Measurements from ENCODE around the gene CCDC167.

The CCDC167 gene

DNA sequence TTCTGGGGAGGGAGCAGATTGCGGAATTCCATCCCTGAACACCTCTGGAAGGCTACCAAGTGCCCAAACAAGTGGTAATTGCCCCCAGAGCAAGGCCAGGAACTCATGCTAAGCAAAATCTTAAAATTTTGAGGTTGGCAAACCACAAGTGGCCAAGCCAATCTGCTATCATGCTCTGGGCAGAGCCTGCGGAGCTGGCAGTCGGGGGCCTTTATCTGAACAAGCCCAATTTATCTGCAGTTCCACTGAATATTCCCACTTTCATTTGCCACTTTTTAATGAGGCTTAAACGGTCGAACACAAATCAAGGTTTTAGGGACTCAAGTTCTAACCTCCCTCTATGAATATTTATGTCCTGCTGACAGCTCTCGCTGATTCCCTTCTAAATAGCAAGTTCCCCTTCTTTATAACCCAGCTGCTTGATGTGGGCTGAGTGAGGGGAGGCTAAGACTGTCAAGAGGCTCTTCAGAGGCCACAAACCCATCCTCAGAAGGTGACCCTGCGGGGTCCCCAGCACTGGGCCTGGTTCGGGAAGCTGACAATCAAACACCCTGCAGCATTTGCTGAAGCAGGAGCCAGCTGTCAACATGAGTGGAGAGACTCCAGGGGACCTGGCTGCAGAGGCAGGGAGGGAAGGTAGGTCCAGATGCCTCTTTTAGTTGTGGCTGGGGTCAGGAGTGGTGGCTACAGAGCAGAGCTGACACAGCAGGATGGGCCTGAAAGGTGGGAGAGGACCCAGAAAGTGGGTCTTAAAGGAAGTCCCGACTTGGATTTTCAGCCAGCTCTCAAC, 11.9 kb downstream of the CCDC167 start:
- no peak for DNase-seq

DNA sequence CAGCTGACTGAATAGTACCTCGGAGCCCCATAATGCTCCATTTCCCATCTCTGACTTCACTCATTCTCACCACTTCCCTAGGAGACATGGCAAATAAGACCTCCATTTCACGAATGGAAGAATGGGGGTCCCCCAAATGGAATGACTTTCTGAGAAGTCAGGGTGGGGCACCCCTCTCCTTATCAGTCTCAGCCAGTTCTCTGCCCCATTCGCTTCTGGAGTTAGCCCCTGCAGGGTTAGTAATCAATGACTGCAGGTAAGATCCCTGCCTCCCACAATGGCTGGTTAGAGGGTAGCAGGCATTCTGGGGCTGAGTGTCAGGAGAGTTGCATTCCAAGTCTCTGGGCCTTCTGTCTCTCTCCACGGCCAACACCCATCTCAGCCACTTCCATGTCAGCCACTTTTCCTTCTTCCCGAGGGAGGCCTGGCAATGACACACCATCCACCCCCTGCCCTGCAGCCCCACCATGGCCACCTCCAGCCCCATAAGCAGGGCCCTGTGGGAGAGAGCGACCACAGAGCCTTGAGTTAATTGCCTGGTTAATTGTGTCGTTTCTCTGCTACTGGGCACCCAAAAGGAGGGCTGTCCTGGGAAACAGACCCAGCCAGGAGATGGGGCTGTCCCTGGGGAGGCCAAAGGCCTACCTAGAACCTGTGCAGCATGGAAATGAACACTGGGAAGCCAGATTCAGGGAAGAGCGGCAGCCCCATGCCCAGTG, 13.4 kb downstream of the CCDC167 start:
- no peak for DNase-seq

GRCh38 chr6:37485291-37485702, 14.4 kb downstream of the CCDC167 start:
- DNase-seq = no peak

- DNase-seq = no peak
Observed at GRCh38 chr6:37484786-37485170, 14.9 kb downstream of the CCDC167 start.

- DNase-seq = peak; percentile 43 to 67 (median 54)
Observed at GRCh38 chr6:37483917-37484785, 15.5 kb downstream of the CCDC167 start.

DNA sequence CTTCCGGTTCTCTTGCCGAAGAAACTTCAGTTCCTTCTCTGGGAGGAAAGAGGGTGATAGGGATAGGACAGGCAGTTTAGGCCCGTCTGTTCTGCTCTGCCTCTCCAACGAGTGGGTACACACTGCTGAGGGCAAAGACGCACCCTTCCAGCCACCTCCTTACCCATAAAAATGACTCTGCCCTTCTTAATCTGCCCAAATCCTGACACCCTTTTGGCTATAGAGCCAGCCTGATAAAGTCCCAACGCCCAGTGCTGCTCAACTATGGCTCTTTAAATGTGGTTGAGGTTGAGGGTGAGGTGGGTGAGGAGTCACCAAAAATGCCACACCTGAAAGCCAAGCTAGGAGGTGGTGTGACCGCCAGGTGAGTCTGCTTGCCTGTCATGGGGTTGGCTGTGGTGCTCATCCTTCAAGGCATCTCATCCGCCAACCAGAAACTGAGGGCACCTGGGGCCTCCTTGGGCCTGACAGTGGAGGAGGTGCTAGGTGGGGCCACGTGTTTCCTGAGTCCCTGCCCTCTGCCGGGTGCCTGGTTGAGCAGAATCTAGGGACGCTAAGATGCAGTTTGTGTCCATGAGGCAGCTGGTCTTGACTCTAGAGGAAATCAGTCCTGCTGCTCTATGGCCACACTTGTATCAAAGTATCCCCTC, 16.3 kb downstream of the CCDC167 start:
- no peak for DNase-seq

GRCh38 chr6:37482606-37483251, 17.0 kb downstream of the CCDC167 start:
- DNase-seq = no peak

DNA sequence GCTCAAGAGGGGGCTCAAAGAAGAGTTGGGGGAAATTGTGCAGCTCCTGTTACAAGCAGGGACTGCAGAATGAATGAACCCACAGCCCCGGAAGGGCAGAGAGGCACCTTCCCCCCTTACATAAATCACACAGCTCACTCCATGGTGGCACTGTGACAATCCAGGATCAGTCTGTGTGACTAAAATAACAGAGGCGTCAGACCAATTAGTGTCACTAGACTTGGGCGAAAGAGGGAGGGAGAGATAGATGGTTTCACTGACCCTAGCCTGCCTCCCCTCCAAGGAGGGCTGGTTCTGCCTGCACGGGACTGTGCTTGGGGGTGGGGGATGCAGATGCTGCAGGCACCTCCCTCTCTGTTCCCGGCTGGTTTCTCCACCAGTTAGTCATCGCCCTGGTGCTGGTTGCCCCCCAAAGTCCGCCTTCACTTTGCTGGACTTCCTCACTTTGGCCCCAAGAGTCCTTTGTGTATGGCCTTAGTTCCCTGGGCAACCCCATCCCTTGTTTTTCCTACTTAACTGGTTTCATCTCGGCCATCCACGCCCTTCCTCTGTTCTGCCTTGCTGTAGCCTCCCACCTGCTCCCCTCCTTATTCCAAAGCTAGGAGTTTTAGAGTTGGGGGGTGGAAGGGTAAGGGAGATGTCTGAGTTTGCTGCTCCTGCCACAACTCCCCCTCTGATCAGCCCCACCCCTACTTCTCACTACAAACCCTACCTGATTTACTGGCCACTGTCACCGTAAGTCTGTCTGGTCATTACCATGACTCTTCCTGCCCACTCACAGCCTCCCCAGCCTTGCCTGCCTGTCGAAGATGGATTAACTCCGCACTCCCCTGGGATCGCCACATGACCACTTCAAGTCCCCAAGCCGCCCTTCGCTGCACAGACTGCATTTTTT, 17.7 kb downstream of the CCDC167 start:
- DNase-seq = no peak

GRCh38 chr6:37480951-37481534, 18.6 kb downstream of the CCDC167 start:
- DNase-seq = no peak

GRCh38 chr6:37480118-37480736, 19.5 kb downstream of the CCDC167 start:
- DNase-seq = no peak

- DNase-seq = no peak
Observed at GRCh38 chr6:37479266-37479854, 20.3 kb downstream of the CCDC167 start.

- DNase-seq = no peak
Observed at GRCh38 chr6:37478827-37479226, 20.9 kb downstream of the CCDC167 start.

DNA sequence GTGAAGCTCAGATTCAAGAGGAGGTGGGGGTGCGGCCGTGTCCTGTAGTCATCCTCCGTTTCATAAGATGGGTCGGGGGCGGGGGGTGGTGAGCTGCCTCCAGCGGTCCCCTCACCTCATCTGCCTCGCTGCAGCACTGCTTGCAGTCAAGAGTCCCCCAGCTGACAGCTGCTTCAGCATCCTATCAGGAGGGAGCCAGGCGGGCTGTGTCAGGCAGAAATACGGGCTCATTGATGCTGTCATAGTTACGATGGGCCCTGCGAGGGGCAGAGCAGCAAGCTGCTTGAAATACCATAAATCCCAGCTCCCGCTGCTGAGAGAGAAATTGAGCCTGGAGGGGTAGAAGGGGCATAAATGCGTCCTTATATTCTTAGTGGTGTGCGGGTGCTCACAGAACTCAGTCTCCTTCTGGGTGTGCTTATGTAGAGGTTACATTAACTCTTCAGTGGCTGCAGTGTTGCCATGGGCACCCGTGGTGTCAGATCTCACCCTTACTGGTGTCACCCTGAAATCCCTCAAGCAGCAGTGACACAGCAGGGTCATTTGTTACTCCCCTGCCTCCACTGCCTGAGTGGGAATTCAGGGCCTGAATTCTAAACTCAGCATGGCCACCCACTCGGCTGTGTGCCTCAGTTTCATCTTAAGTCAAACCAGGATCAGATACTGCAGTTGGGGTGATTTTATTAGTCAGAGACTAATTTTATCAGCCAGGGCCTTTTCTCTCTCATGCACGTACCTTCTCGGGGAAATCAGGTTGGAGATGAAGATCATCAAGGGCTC, 21.8 kb downstream of the CCDC167 start:
- DNase-seq = no peak

GRCh38 chr6:37477191-37477590, 22.5 kb downstream of the CCDC167 start:
- no peak for DNase-seq

- no peak for DNase-seq
Observed at GRCh38 chr6:37474316-37474715, 25.4 kb downstream of the CCDC167 start.

DNA sequence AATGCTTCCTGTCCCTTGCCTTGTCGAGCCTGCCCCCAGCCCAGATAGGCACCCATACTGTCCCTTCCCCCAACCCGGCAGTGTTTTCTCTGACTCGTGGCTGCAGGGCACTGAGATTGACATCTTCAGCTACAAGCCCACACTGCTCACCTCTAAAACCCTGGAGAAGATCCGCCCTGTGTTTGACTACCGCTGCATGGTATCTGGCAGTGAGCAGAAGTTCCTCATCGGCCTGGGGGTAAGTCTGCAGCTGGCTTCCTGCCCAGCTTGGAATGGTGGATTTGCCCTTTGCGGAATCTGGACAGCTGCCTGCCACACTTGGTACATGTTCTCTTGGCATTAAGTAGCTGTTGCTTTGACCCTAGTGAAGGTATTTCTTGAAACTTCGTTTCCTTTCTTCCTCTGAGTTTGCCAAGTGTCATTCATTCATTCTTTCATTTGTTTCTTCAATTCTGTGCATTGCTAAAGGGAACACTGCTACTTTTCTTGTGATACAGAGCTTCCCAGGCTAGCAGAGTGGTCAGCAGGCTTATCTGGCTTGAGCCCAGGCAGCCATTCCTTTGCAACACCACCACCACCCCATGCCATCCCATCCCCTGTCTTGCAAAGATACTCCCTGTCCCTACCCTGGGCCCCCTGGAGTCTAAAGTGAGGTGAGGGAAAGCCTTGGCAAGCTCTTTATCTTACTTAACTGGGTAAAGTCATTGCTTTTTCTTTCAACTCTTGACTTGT, 26.2 kb downstream of the CCDC167 start:
- no peak for DNase-seq

DNA sequence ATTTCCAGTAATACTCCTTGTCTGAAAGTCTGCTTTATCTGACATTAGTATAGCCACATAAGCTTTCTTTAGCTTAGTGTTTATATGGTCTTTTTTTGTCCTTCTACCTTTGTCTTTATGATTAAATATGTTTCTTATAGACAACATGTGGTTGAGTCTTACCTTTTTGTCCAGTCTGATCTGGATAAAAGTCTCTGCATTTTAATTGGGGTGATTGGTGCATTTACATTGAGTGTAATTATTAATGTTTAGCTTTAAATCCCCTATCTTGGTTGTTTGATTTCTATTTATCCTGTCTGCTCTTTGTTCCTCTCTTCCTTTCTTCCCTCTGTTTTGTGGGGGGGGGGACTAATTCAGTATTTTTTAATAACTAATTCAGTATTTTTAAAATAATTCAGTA, 32.0 kb downstream of the CCDC167 start:
- DNase-seq = no peak

- DNase-seq = no peak
Observed at GRCh38 chr6:37463110-37463509, 36.6 kb downstream of the CCDC167 start.

Data from suppressor macrophage (primary cell).